Measurements from ENCODE around the gene ZNF260.
"Not testable (repeated sequence)": the region's sequence is repeated elsewhere in the genome, so short reads cannot be mapped to it uniquely, and the experiment has no call there.

Gene ZNF260

DNA sequence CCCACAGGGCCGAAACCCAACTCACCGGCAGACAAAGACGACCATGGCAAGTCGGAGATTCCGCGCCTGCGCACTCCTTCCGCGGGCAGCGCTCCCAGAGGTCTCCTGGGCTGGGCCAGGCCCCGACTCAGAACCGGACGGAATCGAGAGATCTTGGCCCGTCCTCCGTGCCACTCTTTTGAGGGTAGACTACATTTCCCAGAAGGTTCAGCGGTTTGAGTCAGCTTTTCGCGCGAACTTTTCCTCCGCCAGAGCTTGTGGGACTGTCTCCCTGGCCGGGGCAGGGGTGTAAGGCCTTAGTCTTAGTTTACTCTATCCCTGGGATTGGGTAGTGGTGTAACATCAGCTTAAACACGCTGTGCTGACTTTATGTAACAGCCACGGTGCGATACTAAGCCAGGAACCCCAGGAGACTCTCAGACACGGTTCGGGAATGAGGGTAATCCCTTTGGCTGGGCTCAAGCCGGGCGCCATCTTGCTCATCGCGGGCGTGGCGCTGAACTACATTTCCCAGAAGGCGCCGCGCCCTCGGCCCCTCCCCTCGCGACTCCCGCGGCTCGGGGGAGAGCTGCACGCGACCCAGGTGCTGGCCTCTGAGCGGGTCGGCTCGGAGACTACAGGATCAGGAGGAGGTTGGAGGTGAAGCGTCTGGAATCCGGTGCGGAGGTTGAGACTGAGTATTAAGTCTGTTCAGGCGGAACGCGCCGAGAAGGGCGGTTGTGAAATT is at the start of gene ZNF260:
Gene ZNF260 (minus strand): TSS at position 78 of the 727 bp plus-strand sequence. CDS start 13,033 bp downstream, outside the sequence.
- peak; percentile 94 for DNase-seq

DNA sequence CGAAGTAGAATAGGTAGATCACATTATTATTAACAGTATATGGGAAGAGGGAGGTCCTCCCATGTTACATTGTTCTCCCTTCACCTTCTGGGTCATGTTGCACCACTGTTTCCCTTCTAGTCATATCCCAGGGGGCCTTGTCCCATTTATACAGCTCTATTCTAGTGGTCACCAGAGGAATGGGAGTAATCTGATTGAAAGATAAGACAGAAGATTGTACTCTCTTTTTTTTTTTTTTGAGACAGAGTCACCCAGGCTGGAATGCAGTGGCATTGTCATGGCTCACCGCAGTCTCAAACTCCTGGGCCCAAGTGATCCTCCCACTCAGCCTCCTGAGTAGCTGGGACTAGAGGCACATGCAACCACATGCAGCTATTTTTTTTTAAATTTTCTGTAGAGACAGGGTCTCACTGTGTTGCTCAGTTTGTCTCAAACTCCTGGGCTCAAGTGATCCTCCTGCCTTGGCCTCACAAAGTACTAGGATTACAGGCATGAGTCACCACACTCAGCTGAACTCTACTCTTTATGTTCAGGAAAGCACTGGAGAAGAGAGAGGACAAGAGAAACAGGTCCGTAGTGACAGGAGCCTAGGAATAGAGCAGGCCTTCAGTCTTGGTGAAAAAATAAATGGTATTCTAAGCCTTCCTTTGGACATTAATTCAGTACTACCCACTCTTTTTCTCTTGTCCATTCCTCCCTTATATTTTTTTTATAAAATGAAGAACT is 49.4 kb upstream of the ZNF260 start:
- no peak for DNase-seq

DNA sequence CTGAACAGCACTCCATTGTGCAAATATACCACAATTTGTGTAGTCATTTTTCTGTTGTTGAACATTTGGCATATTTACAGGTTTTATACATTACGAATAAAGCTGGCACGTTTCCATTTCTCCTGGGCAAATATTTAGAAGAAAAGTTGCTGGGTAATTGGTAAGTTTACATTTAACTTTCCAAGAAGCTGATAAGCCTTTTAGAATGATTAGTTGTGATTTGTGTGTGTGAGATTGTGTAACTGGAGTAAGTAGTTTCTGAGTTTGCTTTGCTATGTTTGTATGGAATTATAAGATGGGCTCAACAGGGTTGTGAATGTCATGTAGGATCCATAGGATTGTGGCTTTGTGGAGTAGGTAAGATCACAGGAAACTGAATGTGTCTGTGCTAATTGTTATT is 46.7 kb upstream of the ZNF260 start:
- no peak for DNase-seq

- DNase-seq: no peak
Observed at GRCh38 chr19:36573895-36574720, 46.0 kb upstream of the ZNF260 start.

DNA sequence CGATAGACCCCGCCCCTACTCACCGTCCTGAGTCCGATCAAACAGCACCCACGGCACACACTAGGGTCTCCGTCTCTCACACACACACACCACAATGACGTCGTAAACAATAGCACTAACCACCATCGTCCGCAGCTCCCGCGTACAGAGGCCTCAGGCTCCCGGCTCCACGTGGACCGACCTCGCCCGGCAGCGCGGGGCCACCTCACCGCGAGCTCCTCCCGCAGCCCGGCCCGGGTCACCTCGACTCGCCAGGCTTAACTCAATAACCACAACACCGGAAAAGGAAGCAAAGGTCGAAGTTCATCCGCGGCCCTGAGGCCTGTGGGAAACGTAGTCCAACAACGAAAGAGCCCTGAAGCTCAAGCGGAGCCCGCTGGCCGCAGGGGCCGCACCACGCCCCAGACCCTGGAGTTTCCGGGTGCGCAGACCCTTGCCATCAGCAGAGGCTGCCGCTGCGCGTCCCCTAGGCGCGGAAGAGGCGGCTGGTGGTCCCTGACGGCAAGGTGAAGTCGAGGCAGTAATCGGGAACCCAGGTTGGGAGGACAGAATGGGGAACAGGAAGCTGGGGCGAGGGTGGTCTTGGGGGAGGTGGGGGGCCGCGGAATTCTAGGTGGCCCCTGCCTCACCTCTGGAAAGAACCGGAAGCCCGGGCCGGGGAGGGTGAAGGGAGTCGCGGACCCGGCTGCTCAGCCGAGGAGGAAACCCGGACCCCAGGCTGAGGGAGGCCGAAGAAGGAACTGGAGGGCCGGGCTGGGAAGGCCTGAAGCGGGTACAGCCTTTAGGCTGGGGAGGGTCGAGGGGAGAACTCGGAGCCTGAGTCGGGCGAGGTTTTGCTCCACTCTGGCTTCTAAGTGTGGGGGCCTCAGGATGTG is 45.2 kb upstream of the ZNF260 start, which contains the start of gene ZNF529:
Gene ZNF529 (minus strand): TSS at position 273 of the 875 bp plus-strand sequence. CDS start 946 bp downstream, outside the sequence.
- peak; percentile 81 for DNase-seq

DNA sequence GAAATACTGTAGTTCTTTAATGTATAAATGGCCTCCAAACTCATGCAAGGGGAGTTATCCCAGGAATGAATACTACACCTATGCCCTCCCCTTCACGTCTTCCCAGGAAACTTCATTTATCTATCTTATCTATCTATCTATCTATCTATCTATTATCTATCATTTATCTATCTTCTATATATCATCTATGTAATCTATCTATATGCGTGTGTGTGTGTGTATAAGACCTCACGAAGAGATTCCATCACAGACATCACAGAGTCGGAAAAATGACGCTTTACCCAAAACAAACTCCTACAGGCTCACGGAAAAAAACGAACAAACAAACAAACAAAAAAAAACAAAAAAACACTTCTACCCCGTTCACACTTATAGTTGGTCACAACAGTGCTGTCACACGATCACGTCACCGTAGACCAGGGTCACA is 44.5 kb upstream of the ZNF260 start:
- DNase-seq: no peak

- DNase-seq: no peak
Observed at GRCh38 chr19:36564391-36564790, 36.3 kb upstream of the ZNF260 start.

GRCh38 chr19:36547001-36547732 is 19.1 kb upstream of the ZNF260 start:
- no peak for DNase-seq

DNA sequence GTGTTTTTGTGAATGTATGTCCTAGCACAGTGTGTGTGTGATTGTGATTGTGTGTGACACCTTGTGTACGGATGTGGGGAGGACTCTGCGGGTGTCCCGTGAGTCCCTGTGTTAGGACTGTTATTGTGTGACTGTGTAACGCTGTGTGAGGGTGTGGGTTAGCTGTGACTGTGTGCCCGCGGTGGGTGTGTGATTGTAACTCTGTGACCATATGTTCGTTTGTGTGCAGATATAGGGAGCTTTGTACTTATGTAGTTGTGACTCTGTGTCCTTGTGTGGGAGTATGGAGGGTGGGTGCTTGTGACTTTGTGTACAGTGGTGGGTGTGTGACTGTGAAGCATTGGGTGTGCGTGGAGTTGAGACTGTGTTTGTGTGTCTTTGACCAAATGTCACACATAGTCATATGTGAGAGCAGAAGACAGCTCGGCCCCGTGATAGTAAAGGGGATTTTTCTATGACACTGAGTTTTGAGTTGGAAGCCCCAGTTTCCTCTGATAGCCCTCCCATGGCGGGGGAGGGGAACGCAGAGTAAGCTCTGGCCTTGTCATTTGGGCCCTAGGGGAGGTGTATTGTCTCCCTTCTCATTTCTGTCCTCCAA is 949 bp upstream of the ZNF260 start:
- no peak for DNase-seq

GRCh38 chr19:36527873-36528193 is 238 bp downstream of the ZNF260 start:
- DNase-seq: no peak

GRCh38 chr19:36527341-36527740 is 730 bp downstream of the ZNF260 start:
- DNase-seq: no peak

DNA sequence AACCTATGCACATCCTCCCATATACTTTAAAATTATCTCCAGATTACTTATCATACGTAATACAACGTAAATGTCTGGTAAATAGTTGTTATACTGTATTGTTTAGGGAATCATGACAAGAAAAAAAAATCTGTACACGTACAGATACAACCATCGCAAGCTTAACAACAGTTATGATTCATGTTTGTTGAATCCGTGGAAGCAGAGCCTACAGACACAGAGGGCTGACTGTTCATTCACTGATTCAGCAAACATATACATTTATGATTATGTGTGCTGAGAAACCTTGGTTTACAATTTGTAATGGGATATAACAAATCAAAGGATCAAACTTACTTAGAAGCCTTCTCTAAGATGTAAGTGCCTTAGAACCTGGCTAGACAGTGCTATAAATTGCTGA is 1.5 kb downstream of the ZNF260 start:
- DNase-seq: no peak

DNA sequence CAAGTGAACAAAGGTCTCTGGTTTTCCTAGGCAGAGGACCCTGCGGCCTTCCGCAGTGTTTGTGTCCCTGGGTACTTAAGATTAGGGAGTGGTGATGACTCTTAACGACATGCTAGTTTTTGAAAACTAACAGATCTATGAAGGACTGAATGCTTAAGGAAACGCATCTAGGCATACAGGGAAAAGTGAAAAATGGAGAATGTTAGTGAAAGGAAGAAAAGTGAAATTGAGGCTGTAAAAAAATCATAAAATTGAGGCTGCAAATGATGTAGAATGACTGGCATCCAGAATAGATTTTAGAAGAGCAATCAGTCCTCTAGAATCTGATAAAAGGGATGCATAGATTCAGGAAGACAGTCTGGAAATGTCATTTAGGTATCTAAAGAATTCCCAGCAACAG is 3.5 kb downstream of the ZNF260 start:
- DNase-seq: no peak

GRCh38 chr19:36514012-36514612 is 14.0 kb downstream of the ZNF260 start:
- no peak for DNase-seq

DNA sequence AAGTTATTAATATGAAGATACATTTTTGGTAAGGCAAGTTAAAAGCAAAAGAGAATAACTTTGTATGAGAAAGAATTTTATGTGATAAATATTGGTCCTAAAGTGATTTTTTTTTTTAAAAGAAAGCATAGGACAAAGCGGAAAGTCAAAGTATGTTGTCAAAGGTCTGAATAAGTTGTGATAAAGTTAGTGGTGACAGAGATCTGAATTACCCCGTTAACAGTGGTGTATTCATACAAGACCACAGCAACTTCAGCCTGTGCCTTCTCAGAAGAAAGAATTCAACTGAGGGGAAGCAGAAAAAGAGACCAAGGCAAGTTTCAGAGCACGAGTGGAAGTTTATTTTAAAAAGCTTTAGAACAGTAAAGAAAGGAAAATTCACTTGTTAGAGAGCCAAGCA is 19.7 kb downstream of the ZNF260 start:
- DNase-seq: no peak

DNA sequence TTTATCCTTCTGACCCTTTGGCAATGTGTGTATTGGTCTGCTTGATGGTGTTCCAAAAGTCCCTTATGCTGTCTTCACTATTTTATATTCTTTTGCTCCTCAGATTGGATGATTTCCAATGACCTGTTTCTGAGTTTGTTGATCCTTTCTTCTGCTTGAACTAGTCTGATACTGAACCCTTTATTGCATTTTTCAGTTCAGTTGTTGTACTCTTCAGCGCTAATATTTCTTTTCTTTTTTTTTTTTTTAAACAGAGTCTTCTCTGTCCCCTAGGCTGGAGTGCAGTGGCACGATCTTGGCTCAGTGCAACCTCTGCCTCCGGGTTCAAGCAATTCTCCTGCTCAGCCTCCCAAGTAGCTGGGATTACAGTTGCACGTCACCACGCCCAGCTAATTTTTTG is 26.1 kb downstream of the ZNF260 start:
- no peak for DNase-seq

DNA sequence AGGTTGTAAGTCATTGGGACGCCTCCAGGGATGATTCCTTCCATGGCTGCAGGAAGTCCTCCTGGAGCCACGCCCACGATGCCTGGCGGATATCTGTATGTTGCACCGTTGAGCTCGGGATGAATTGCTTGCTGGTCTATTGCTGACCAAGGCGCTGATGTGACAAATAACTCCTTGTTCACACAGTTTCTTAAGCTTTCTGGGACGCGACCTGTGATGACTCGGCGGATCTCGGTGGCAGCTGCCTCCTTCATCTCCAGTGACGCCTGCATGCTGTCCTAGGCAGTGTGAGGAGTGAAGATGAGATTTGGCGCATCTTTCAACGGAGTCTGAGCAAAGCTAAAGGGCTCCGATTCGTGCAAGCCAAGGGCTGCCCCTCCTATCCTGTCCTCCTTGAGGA is 31.1 kb downstream of the ZNF260 start:
- DNase-seq: no peak

DNA sequence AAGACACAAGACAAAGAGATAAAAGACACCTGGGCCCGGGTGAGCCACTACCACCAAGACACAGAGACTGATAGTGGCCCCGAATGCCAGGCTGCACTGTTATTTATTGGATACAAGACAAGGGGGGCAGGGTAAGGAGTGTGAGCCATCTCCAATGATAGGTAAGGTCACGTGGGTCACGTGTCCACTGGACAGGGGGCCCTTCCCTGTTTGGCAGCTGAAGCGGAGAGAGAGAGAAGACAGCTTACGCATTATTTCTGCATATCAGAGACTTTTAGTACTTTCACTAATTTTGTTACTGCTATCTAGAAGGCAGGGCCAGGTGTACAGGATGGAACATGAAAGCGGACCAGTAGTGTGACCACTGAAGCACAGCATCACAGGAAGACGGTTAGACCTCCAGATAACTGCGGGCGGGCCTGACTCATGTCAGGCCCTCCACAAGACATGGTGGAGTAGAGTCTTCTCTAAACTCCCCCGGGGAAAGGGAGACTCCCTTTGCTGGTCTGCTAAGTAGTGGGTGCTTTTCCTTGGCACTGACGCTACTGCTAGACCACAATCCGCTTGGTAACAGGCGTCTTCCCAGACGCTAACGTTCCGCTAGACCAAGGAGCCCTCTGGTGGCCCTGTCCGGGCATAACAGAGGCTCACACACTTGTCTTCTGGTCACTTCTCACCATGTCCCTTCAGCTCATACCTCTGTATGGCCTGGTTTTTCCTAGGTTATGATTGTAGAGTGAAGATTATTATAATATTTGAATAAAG is 35.2 kb downstream of the ZNF260 start:
- DNase-seq: peak; percentile 11

DNA sequence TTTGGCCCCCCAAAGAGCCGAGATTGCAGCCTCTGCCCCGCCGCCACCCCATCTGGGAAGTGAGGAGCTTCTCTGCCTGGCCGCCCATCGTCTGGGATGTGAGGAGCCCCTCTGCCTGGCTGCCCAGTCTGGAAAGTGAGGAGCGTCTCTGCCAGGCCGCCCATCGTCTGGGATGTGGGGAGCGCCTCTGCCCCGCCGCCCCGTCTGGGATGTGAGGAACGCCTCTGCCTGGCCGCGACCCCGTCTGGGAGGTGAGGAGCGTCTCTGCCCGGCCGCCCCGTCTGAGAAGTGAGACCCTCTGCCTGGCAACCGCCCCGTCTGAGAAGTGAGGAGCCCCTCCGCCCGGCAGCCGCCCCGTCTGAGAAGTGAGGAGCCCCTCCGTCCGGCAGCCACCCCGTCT is 37.2 kb downstream of the ZNF260 start:
- DNase-seq: not testable (repeated sequence)

GRCh38 chr19:36489920-36490415 is 38.1 kb downstream of the ZNF260 start:
- DNase-seq: peak; percentile 79
